ENCODE data around the gene SSNA1.
"Not testable (repeated sequence)": the region's sequence is repeated elsewhere in the genome, so short reads cannot be mapped to it uniquely, and the experiment has no call there.

SSNA1 gene

GRCh38 chr9:137234758-137235423 is 46.4 kb downstream of the SSNA1 start:
- no peak for DNase-seq

GRCh38 chr9:137235424-137236237 is 47.2 kb downstream of the SSNA1 start:
- DNase-seq, result no peak

- peak; percentile 42 for DNase-seq
Measured at GRCh38 chr9:137236238-137236935, 47.9 kb downstream of the SSNA1 start.

- no peak for DNase-seq
Measured at GRCh38 chr9:137236936-137237421, 48.5 kb downstream of the SSNA1 start.

DNA sequence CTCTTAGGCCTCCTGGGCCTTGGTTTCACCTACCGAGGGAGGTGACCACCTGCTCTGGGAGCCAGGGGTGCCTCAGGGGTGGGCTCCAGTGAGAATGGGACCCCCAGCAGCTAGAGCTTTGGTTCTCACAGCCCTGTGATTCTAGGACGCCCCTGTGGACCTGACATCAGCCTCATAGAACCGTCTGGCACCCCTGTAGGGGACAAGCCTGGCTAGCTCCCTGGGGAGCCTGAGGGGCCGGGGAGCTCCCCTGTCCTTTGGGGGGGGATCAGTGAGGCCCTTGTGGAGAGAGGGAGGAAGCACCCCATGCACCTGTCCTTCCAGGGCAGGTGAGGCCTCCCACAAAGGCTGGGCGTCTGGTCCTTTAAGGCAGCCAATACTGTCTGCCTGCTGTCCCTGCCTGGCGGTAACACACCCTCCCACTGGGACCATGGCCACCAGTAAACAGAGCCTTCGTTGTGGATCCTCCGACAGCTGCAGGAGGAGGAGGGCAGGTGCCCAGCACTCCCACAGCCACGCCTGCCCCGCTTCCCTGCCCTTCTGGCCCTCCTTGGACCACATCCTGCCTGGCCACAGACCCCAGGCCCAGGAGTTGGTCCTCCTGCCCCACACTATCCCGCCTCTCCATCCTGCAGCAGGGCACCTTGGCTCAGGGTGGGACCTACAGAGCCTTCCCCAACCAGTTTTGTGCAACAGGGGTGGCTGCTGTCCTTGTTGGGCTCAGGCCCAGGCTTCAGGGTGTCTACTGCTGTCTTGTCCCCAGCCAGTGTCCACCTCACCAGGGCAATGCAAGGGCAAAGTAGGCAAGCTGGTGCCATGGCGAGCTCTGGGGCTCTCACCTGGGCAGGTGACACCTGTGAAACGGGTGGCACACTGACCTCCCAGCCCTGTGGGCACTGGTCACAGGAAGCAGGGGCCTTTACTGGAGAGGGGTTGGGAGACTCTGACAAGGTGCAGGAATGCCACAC is 49.6 kb downstream of the SSNA1 start:
- no peak for DNase-seq

GRCh38 chr9:137239541-137240200 is 51.2 kb downstream of the SSNA1 start:
- DNase-seq, result not testable (repeated sequence)
